Upper lobe of right lung (tissue), 1 donor: ENCODE measurements around the gene PLK5. TPM values are rescaled to one million over a fixed set of nuclear protein-coding genes. Genes with fewer than 3 reads are reported as not detected.
"Not testable (repeated sequence)": the region's sequence is repeated elsewhere in the genome, so short reads cannot be mapped to it uniquely, and the experiment has no call there.

ENCODE experiments used
- ATAC-seq: fragments of 200-7000 bp; cut with Tn5 transposase; one replicate; pipeline ENCODE4 v1.9.1; 2020; ENCODE audit warnings: mild to moderate bottlenecking, moderate library complexity
- DNase-seq: peaks from one replicate; pipeline ENCODE4 v3.0.0-alpha.2; 2020
- H3K27ac ChIP-seq: fragments of 200-600 bp; one replicate; pipeline ENCODE4 v1.8.0; 2022
- H3K27me3 ChIP-seq: fragments of 200-600 bp; one replicate; pipeline ENCODE4 v1.8.0; 2022; ENCODE audit warnings: mild to moderate bottlenecking
- H3K36me3 ChIP-seq: fragments of 200-600 bp; one replicate; pipeline ENCODE4 v1.8.0; 2022
- H3K4me1 ChIP-seq: fragments of 200-600 bp; one replicate; pipeline ENCODE4 v1.8.0; 2022
- H3K4me3 ChIP-seq: fragments of 200-600 bp; one replicate; pipeline ENCODE4 v1.8.0; 2022; ENCODE audit warnings: mild to moderate bottlenecking
- H3K9me3 ChIP-seq: fragments of 200-600 bp; one replicate; pipeline ENCODE4 v1.8.0; 2022
- CTCF ChIP-seq: fragments of 200-600 bp; IDR thresholded peaks from one replicate; pipeline ENCODE4 v1.8.0; 2022; ENCODE audit warnings: antibody characterized with exemption
- intact Hi-C: fragments of 100-400 bp; cut with DNase I; formaldehyde crosslinking; loops from one replicate; pipeline ENCODE4 v1.11.0; 2022
- total RNA-seq: library from RNA; stranded (reverse); fragmentation: NEBNext Ultra II Directional; extraction: Animal tissue kit (Norgen Biotek cat#: 25700); gene quantifications from one replicate; pipeline ENCODE4 v1.2.1, GENCODE V29; 2021
- donor health status: DM: no; HTN: yes; CAD: no; lungs with severe emphysema.

The PLK5 gene
- total RNA-seq, 1 donor from 2014 or later = not detected

- Histone ChIP-seq H3K4me1 (peaks cover 5% of the 10 kb centered on the region), H3K36me3 (no peaks in the 10 kb centered on the region), H3K9me3 (no peaks in the 10 kb centered on the region), H3K27me3 (peaks cover 14% of the 10 kb centered on the region), H3K4me3 (no peak overlapping the region), H3K27ac (no peak overlapping the region)
- TF ChIP-seq CTCF = no peak
- intact Hi-C loops = no loop called here
- DNase-seq (no peak), ATAC-seq (peak; percentile 49)
Observed at GRCh38 chr19:1495799-1496713, 27.8 kb upstream of the PLK5 start.

GRCh38 chr19:1496714-1497577 lies 26.9 kb upstream of the PLK5 start:
- Histone ChIP-seq H3K36me3 (no peaks in the 10 kb centered on the region), H3K4me1 (no peaks in the 10 kb centered on the region), H3K27me3 (peaks cover 14% of the 10 kb centered on the region), H3K9me3 (no peaks in the 10 kb centered on the region), H3K4me3 (no peak overlapping the region), H3K27ac (no peak overlapping the region)
- TF ChIP-seq CTCF = no peak
- intact Hi-C loops = no loop called here
- ATAC-seq (no peak), DNase-seq (no peak)

- DNase-seq (no peak), ATAC-seq (no peak)
- Histone ChIP-seq H3K36me3 (no peaks in the 10 kb centered on the region), H3K4me1 (no peaks in the 10 kb centered on the region), H3K27ac (no peak overlapping the region), H3K9me3 (no peaks in the 10 kb centered on the region), H3K27me3 (peaks cover 21% of the 10 kb centered on the region), H3K4me3 (no peak overlapping the region)
- intact Hi-C loops = no loop called here
- no peak for TF ChIP-seq CTCF
Observed at GRCh38 chr19:1497578-1498235, 26.2 kb upstream of the PLK5 start.

GRCh38 chr19:1499231-1499630 lies 24.6 kb upstream of the PLK5 start:
- DNase-seq, H3K4me1 ChIP-seq, H3K9me3 ChIP-seq, H3K4me3 ChIP-seq, intact Hi-C loops, ATAC-seq, H3K36me3 ChIP-seq, H3K27ac ChIP-seq: not testable (repeated sequence)
- H3K27me3 ChIP-seq = peaks cover 36% of the 10 kb centered on the region

- intact Hi-C loops = no loop called here
- H3K36me3 ChIP-seq = no peaks in the 10 kb centered on the region
- H3K27me3 ChIP-seq = peaks cover 40% of the 10 kb centered on the region
- DNase-seq (no peak), ATAC-seq (no peak)
- no peaks in the 10 kb centered on the region for H3K9me3 ChIP-seq
- H3K4me3 ChIP-seq = no peak overlapping the region
- H3K27ac ChIP-seq = no peak overlapping the region
- no peak for TF ChIP-seq CTCF
- peaks cover 3% of the 10 kb centered on the region for H3K4me1 ChIP-seq
Observed at GRCh38 chr19:1501200-1501595, 22.7 kb upstream of the PLK5 start.
